ENCODE results near the gene EFNA4.

The EFNA4 gene, protein sequence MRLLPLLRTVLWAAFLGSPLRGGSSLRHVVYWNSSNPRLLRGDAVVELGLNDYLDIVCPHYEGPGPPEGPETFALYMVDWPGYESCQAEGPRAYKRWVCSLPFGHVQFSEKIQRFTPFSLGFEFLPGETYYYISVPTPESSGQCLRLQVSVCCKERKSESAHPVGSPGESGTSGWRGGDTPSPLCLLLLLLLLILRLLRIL

DNA sequence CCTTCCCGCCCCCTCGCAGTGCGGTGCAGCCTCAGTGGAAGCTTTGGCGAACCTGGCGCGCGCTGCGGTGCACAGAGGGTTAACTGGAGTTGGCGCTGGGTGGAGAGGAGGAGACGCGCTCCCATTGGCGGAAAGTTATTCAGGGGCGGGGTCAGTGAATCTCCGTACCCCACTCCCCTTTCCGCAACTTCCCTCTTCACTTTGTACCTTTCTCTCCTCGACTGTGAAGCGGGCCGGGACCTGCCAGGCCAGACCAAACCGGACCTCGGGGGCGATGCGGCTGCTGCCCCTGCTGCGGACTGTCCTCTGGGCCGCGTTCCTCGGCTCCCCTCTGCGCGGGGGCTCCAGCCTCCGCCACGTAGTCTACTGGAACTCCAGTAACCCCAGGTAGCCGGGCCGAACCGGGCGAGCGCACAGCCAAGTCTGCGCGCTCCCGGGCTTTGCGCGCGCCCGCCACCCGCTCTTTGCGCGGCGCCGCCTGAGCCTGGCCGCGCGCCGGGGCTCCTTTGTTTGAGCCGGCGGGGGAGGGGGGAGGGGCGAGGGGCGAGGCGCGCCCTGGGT lies at the start of gene EFNA4:
Gene EFNA4, plus strand, starts transcription at position 191 of the 561 bp plus-strand sequence. Its CDS starts 84 bp downstream, at position 275.
- peak; percentile 59 for DNase-seq (ENCODE audit: low read depth)
- TF ChIP-seq, protein P1, sequence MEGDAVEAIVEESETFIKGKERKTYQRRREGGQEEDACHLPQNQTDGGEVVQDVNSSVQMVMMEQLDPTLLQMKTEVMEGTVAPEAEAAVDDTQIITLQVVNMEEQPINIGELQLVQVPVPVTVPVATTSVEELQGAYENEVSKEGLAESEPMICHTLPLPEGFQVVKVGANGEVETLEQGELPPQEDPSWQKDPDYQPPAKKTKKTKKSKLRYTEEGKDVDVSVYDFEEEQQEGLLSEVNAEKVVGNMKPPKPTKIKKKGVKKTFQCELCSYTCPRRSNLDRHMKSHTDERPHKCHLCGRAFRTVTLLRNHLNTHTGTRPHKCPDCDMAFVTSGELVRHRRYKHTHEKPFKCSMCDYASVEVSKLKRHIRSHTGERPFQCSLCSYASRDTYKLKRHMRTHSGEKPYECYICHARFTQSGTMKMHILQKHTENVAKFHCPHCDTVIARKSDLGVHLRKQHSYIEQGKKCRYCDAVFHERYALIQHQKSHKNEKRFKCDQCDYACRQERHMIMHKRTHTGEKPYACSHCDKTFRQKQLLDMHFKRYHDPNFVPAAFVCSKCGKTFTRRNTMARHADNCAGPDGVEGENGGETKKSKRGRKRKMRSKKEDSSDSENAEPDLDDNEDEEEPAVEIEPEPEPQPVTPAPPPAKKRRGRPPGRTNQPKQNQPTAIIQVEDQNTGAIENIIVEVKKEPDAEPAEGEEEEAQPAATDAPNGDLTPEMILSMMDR (IDR thresholded peaks at IDR 0.05; ENCODE audit: low read depth, low read length, missing control alignments): no peak
- H3K4me3 ChIP-seq (ENCODE audit: low read depth, low read length): peak within 1 kb of the TSS; percentile 82
- in situ Hi-C loops (cut with HindIII; ENCODE audit: low sequenced_read_pairs): loop anchor here (5.0 kb wide), 1 partner anchor 51 kb away; no protein-coding TSS in a partner anchor

DNA sequence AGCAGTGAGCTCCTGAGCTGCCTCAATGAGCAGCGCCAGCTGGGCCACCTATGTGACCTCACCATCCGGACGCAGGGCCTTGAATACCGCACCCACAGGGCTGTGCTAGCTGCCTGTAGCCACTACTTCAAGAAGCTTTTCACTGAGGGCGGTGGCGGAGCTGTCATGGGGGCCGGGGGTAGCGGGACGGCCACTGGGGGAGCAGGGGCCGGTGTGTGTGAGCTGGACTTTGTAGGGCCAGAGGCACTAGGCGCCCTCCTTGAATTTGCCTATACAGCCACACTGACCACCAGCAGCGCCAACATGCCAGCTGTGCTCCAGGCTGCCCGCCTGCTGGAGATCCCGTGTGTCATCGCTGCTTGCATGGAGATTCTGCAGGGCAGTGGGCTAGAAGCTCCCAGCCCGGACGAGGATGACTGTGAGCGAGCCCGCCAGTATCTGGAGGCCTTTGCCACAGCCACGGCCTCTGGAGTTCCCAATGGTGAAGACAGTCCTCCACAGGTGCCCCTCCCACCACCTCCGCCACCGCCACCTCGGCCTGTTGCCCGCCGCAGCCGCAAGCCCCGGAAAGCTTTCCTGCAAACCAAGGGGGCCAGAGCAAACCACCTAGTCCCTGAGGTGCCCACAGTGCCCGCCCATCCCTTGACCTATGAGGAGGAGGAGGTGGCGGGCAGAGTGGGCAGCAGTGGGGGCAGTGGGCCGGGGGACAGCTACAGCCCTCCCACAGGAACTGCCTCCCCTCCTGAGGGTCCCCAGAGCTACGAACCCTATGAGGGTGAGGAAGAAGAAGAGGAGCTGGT lies 48.6 kb upstream of the EFNA4 start:
- in situ Hi-C loops (cut with HindIII; ENCODE audit: low sequenced_read_pairs): loop anchor here (5.0 kb wide), 3 partner anchors 47 to 143 kb away; partner anchors contain the start of genes EFNA4, KCNN3 and PBXIP1
- TF ChIP-seq, protein P1 (IDR thresholded peaks at IDR 0.05; ENCODE audit: low read depth, low read length, missing control alignments): no peak
- H3K4me3 ChIP-seq (ENCODE audit: low read depth, low read length): no peak overlapping the region
- DNase-seq (ENCODE audit: low read depth): no peak

DNA sequence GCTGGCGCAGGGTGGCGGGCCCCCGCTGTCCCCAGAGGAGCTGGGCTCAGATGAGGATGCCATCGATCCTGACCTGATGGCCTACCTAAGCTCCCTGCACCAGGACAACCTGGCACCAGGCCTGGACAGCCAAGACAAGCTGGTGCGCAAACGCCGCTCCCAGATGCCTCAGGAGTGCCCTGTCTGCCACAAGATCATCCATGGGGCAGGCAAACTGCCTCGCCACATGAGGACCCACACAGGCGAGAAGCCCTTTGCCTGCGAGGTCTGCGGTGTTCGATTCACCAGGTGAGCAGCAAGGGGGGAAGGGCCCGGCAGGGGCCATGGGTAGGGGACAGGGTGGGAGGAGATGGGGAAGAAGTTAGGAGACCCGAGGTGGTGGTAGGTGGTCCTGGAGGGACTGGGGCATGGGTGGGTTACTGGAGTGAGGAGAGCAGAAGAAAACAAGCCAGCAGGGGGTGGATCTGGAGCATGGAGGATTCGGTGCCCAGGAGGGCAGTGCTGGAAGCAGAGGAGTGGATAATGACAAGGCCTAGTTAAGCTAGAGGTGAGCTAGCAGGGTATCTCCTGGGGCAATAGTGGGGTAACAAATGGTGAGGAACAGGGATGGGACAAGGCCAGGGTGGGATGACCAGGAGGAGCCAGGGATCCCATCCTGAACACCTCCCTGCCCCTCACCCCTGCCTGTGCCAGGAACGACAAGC lies 47.9 kb upstream of the EFNA4 start:
- DNase-seq (ENCODE audit: low read depth): no peak
- in situ Hi-C loops (cut with HindIII; ENCODE audit: low sequenced_read_pairs): loop anchor here (5.0 kb wide), 1 partner anchor 143 kb away; the partner anchor contains the start of gene KCNN3
- H3K4me3 ChIP-seq (ENCODE audit: low read depth, low read length): no peak overlapping the region
- TF ChIP-seq, protein P1 (IDR thresholded peaks at IDR 0.05; ENCODE audit: low read depth, low read length, missing control alignments): no peak

DNA sequence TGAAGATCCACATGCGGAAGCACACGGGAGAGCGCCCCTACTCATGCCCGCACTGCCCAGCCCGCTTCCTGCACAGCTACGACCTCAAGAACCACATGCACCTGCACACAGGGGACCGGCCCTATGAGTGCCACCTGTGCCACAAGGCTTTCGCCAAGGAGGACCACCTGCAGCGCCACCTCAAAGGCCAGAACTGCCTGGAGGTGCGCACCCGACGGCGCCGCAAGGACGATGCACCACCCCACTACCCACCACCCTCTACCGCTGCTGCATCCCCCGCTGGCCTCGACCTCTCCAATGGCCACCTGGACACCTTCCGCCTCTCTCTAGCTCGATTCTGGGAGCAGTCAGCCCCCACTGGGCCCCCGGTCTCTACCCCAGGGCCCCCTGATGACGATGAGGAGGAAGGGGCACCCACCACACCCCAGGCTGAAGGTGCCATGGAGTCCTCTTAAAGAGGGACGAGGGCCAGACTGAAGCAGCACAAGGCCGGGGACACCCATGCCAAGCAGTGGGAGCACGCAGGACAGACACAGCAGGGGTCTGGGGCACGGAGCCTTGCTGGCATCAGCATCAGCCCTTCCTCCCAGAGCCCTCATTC lies 47.2 kb upstream of the EFNA4 start:
- in situ Hi-C loops (cut with HindIII; ENCODE audit: low sequenced_read_pairs): loop anchor here (5.0 kb wide), 1 partner anchor 144 kb away; the partner anchor contains the start of gene KCNN3
- TF ChIP-seq, protein P1 (IDR thresholded peaks at IDR 0.05; ENCODE audit: low read depth, low read length, missing control alignments): no peak
- DNase-seq (ENCODE audit: low read depth): no peak
- no peak overlapping the region for H3K4me3 ChIP-seq (ENCODE audit: low read depth, low read length)

DNA sequence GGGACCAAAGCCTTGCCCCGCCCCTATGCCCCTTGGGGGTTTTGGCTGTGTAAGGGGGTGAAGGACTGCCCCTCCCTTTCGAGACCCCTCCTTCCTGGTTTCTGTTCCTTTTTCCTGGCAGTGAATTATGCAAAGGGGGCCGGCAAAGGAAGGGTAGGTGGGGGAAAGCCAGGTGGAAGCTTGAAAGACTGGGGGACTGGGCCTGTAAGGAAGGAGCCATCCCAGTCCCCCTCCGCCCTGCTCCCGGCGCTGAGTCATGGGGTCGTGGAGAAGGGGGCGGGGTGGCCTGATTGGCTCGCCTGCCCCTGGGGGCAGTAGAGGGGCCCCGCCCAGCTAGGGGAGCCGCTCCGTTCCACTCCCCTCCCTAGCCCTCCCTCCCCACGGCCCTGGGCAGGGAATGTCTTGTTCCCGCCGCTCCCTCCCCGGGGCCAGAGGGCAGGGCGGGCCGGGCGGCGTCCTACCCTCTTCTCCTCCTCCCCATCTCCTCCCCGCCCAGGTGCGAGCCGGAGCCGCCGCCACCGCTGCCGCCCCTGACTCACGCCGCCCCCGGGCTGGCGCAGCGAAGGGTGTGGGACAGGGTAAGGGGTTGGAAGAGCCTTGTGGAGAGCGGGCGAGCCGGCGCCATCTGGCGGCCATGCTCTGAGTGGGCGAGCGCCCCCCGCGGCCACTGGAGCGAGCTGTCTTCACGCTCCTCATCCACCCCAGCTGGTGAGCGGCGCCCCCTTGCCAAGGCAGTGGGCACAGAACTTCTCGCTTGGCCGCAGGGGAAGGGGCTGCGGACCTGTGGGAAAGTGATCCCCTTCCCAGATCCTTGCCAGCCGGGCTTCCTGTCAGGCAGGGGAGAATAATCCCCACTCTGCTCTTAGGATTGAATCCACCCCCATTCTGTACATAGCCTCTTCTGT lies 46.2 kb upstream of the EFNA4 start:
- TF ChIP-seq, protein P1 (IDR thresholded peaks at IDR 0.05; ENCODE audit: low read depth, low read length, missing control alignments): peak; percentile 99
- DNase-seq (ENCODE audit: low read depth): peak; percentile 72
- in situ Hi-C loops (cut with HindIII; ENCODE audit: low sequenced_read_pairs): loop anchor here (5.0 kb wide), 1 partner anchor 145 kb away; the partner anchor contains the start of gene KCNN3
- H3K4me3 ChIP-seq (ENCODE audit: low read depth, low read length): peak overlapping the region; percentile 36

Data from astrocyte of the cerebellum (primary cell).